A549 (cell line): ENCODE results near the gene VTA1.

Source experiments
- BHLHE40 ChIP-seq: IDR thresholded peaks from 2 replicates; pipeline ENCODE4 v1.6.1; 2012; ENCODE audit warnings: low read depth, low read length, inconsistent platforms
- CEBPB ChIP-seq, 2 experiments: fragments of >200 bp in 1 of 2; sonication (Bioruptor Twin) in 1 of 2; formaldehyde crosslinking in 1 of 2; IDR thresholded peaks; 2 replicates each; pipeline ENCODE4 v1.6.1; 2012 to 2016
- CTCF ChIP-seq: fragments of >200 bp; sonication (Bioruptor Twin); formaldehyde crosslinking; IDR thresholded peaks from 3 replicates; pipeline ENCODE4 v1.5.1; 2016
- ELK1 ChIP-seq: fragments of 150-350 bp; IDR thresholded peaks from 2 replicates; pipeline ENCODE4 v1.6.1; 2014; ENCODE audit warnings: low read depth, mild to moderate bottlenecking, low read length
- ESRRA ChIP-seq: fragments of 150-350 bp; IDR thresholded peaks from 2 replicates; pipeline ENCODE4 v1.6.1; 2014; ENCODE audit warnings: mild to moderate bottlenecking, low read length, borderline replicate concordance
- HDAC2 ChIP-seq: fragments of 200-600 bp; sonication (generic); IDR thresholded peaks from 2 replicates; pipeline ENCODE4 v1.6.1; 2016
- MAZ ChIP-seq: fragments of 150-350 bp; IDR thresholded peaks from 2 replicates; pipeline ENCODE4 v1.6.1; 2014; ENCODE audit warnings: antibody characterized with exemption, low read depth, low read length, borderline replicate concordance
- MYC ChIP-seq: IDR thresholded peaks from 2 replicates; pipeline ENCODE4 v1.6.1; 2012; ENCODE audit warnings: mild to moderate bottlenecking, inconsistent platforms, low read length, improper control_type of control experiment, borderline replicate concordance
- RFX5 ChIP-seq: fragments of 450-650 bp; IDR thresholded peaks from 2 replicates; pipeline ENCODE4 v1.7.1; 2014; ENCODE audit warnings: antibody characterized with exemption, mild to moderate bottlenecking, moderate library complexity
- ZFP36 ChIP-seq: fragments of 450-650 bp; IDR thresholded peaks from 2 replicates; pipeline ENCODE4 v1.6.1; 2014; ENCODE audit warnings: borderline replicate concordance; ENCODE audit not compliant: partially characterized antibody

GRCh38 chr6:142132625-142133024, 14.4 kb upstream of the VTA1 start, which contains the start of gene GJE1:
- TF ChIP-seq CTCF (no peak), MAZ (no peak), ELK1 (no peak), RFX5 (no peak), ESRRA (no peak), CEBPB (IDR thresholded peaks at IDR 0.05) (no peak), ZFP36 (no peak), MYC (no peak), HDAC2 (no peak), BHLHE40 (no peak)
